Neural progenitor cell (in vitro differentiated cells): ENCODE data around the gene ALK.

ENCODE experiments used
- EZH2 ChIP-seq: fragments of 200-600 bp; sonication (generic); IDR thresholded peaks from 2 replicates; pipeline ENCODE4 v1.6.1; 2017; ENCODE audit warnings: antibody characterized with exemption, mild to moderate bottlenecking, moderate library complexity
- EZH2phosphoT487 ChIP-seq: fragments of 200-600 bp; sonication (generic); IDR thresholded peaks from 2 replicates; pipeline ENCODE4 v1.6.1; 2017; ENCODE audit warnings: antibody characterized with exemption
- TF ChIP-seq, protein P1 (sequence below): fragments of 200-600 bp; sonication (generic); IDR thresholded peaks from 2 replicates; pipeline ENCODE4 v1.5.1; 2017; ENCODE audit warnings: antibody characterized with exemption, mild to moderate bottlenecking

DNA sequence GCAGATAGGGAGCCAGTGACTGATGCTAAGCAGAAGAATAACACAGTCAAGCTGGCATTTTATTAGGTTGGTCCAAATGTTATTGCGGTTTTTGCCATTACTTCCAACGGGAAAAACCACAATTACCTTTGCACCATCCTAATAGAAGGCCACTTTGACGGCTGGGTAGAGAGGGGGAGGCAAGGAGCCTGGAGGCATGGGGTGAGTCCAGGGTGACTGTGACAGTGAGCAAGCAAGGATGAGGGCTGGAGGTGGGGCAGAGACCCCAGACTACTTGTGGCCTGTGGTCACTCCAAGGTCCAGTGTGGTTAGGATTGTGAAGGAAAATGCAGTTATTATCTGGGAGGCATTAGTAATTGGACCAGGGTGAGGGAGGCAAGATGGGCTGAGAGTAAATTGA is 416.6 kb downstream of the ALK start:
- TF ChIP-seq, protein P1, sequence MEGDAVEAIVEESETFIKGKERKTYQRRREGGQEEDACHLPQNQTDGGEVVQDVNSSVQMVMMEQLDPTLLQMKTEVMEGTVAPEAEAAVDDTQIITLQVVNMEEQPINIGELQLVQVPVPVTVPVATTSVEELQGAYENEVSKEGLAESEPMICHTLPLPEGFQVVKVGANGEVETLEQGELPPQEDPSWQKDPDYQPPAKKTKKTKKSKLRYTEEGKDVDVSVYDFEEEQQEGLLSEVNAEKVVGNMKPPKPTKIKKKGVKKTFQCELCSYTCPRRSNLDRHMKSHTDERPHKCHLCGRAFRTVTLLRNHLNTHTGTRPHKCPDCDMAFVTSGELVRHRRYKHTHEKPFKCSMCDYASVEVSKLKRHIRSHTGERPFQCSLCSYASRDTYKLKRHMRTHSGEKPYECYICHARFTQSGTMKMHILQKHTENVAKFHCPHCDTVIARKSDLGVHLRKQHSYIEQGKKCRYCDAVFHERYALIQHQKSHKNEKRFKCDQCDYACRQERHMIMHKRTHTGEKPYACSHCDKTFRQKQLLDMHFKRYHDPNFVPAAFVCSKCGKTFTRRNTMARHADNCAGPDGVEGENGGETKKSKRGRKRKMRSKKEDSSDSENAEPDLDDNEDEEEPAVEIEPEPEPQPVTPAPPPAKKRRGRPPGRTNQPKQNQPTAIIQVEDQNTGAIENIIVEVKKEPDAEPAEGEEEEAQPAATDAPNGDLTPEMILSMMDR = no peak
- TF ChIP-seq EZH2 = no peak
- TF ChIP-seq EZH2phosphoT487 = no peak
